Progenitor cell of endocrine pancreas (in vitro differentiated cells): ENCODE data around the gene DPYSL5. TPM values are rescaled to one million over a fixed set of nuclear protein-coding genes. Genes with fewer than 3 reads are reported as not detected.

Experiments
- DNase-seq: peaks from one replicate; pipeline ENCODE4 v3.0.0; 2021; ENCODE audit warnings: low spot score; ENCODE audit not compliant: unreplicated experiment
- H3K27ac Mint-ChIP-seq: 2 replicates; pipeline ENCODE4 v1.8.0; 2021; ENCODE audit warnings: mild to moderate bottlenecking, moderate library complexity, mixed read lengths
- H3K27me3 Mint-ChIP-seq: 2 replicates; pipeline ENCODE4 v1.8.0; 2021; ENCODE audit warnings: mixed read lengths
- H3K36me3 Mint-ChIP-seq: 2 replicates; pipeline ENCODE4 v1.8.0; 2022; ENCODE audit warnings: mixed read lengths; ENCODE audit not compliant: insufficient read depth
- H3K4me1 Mint-ChIP-seq: 2 replicates; pipeline ENCODE4 v1.8.0; 2021; ENCODE audit warnings: low read depth, mixed read lengths
- H3K4me3 Mint-ChIP-seq: 2 replicates; pipeline ENCODE4 v1.8.0; 2021; ENCODE audit warnings: low read depth, mild to moderate bottlenecking, moderate library complexity, mixed read lengths
- H3K9me3 Mint-ChIP-seq: 2 replicates; pipeline ENCODE4 v1.8.0; 2021; ENCODE audit warnings: low read depth, mixed read lengths
- CTCF ChIP-seq: fragments of 200-600 bp; sonication (generic); IDR thresholded peaks from one replicate; pipeline ENCODE4 v1.5.0; 2021; ENCODE audit warnings: antibody characterized with exemption, mild to moderate bottlenecking; ENCODE audit not compliant: unreplicated experiment
- total RNA-seq: library from RNA; stranded (reverse); gene quantifications from 2 replicates; pipeline ENCODE4 v1.2.1, GENCODE V29; 2021

Gene DPYSL5
- total RNA-seq, 1 donor from 2014 or later: 75.0 TPM

DNA sequence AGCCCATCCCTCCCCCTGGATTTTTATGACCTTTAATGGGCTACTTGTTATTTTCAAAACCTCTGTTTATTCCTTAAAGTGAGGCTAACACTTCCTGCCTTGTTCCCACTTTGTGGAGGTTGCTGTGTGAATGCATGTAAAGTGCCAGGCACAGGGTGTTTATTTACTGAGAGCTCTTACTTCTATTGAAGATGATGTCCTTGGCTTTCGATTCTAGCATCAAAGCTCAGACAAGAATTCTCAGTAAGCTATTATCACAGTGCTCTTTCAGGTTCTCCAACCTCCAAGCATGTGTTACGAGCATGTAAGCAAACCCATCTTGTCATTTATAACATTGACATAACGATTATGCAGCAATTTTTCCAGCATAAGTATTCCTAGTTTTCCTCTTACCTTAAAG, 44.2 kb downstream of the DPYSL5 start:
- DNase-seq: no peak
- H3K4me1 Mint-ChIP-seq: no peaks in the 10 kb centered on the region
- no peak overlapping the region for H3K27ac Mint-ChIP-seq
- TF ChIP-seq CTCF: no peak
- no peak overlapping the region for H3K4me3 Mint-ChIP-seq
- no peaks in the 10 kb centered on the region for H3K27me3 Mint-ChIP-seq
- H3K9me3 Mint-ChIP-seq: peaks cover 12% of the 10 kb centered on the region
- peaks cover 7% of the 10 kb centered on the region for H3K36me3 Mint-ChIP-seq

GRCh38 chr2:26892922-26893524, 45.1 kb downstream of the DPYSL5 start:
- Mint-ChIP-seq H3K27me3 (no peaks in the 10 kb centered on the region), H3K4me1 (no peaks in the 10 kb centered on the region), H3K36me3 (peaks cover 7% of the 10 kb centered on the region), H3K4me3 (no peak overlapping the region), H3K27ac (no peak overlapping the region), H3K9me3 (peaks cover 12% of the 10 kb centered on the region)
- DNase-seq: no peak
- TF ChIP-seq CTCF: no peak

DNA sequence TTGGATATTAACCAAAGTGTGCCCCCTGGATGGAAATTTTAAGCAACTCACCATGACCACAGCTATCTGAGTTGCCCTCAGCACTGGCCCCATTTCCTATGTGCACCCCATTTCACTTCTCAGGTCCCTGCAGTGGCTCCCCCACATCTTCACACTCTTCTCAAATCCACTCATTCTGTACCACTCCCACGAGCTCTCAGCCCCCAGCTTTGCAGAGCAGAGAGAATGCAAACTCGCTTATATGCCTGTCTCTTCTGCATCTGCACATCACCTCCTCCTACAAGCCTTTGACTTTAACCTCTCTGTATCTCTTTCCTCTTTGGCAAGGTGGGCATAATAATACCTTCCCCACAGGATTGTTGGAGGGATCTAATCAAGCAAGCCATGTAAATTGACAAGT, 46.2 kb downstream of the DPYSL5 start:
- DNase-seq: no peak
- Mint-ChIP-seq H3K9me3 (peaks cover 12% of the 10 kb centered on the region), H3K27me3 (no peaks in the 10 kb centered on the region), H3K4me1 (no peaks in the 10 kb centered on the region), H3K4me3 (no peak overlapping the region), H3K36me3 (peaks cover 7% of the 10 kb centered on the region), H3K27ac (no peak overlapping the region)
- no peak for TF ChIP-seq CTCF

GRCh38 chr2:26897807-26898479, 50.0 kb downstream of the DPYSL5 start:
- peaks cover 11% of the 10 kb centered on the region for H3K36me3 Mint-ChIP-seq
- TF ChIP-seq CTCF: no peak
- H3K4me3 Mint-ChIP-seq: no peak overlapping the region
- DNase-seq: no peak
- H3K4me1 Mint-ChIP-seq: no peaks in the 10 kb centered on the region
- H3K27me3 Mint-ChIP-seq: no peaks in the 10 kb centered on the region
- H3K27ac Mint-ChIP-seq: peak overlapping the region; percentile 47
- H3K9me3 Mint-ChIP-seq: peaks cover 12% of the 10 kb centered on the region

DNA sequence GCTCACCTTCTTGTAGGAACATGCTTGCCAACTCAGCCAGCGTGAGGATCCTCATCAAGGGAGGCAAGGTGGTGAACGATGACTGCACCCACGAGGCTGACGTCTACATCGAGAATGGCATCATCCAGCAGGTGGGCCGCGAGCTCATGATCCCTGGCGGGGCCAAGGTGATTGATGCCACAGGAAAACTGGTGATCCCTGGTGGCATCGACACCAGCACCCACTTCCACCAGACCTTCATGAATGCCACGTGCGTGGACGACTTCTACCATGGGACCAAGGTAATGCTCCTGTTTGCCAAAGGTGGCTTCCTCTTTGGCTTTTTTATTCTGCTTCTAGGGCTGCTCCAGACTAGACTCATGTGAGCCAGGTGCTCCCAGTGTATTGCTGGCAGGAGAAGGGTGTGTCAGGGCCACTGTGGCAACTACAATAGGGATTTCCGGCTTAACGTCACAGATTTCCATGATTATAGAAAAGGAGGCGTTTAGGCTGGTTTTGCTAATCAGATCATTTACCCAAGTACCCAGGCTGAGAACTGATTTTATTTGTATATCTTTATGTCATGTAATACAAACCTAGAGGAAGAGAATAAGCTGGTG, 50.6 kb downstream of the DPYSL5 start:
- Mint-ChIP-seq H3K27ac (no peak overlapping the region), H3K27me3 (no peaks in the 10 kb centered on the region), H3K4me1 (no peaks in the 10 kb centered on the region), H3K9me3 (peaks cover 12% of the 10 kb centered on the region), H3K36me3 (peaks cover 11% of the 10 kb centered on the region), H3K4me3 (no peak overlapping the region)
- no peak for DNase-seq
- no peak for TF ChIP-seq CTCF
